ENCODE results near the gene PDZD7.

GRCh38 chr10:100999742-101000126, 31.2 kb downstream of the PDZD7 start, which contains the start of gene LZTS2:
- TF ChIP-seq CTCF (IDR thresholded peaks at IDR 0.05; ENCODE audit: borderline replicate concordance, extremely low read depth, low read length, poor library complexity, severe bottlenecking) (no peak), EZH2 (IDR thresholded peaks at IDR 0.05; ENCODE audit: borderline replicate concordance, low read depth, low read length, severe bottlenecking) (no peak)
